OCI-LY7 (cell line): ENCODE measurements around the gene CLEC2L.

Source experiments
- EZH2phosphoT487 ChIP-seq: fragments of 200-600 bp; sonication (generic); IDR thresholded peaks from 2 replicates; pipeline ENCODE4 v1.6.1; 2018; ENCODE audit warnings: low read depth, borderline replicate concordance, mild to moderate bottlenecking, mixed run types, antibody characterized with exemption, low read length, moderate library complexity, mixed read lengths
- TF ChIP-seq, protein P1 (sequence below): fragments of 200-600 bp; sonication (generic); conservative IDR thresholded peaks from 2 replicates; pipeline ENCODE4 v1.5.1; 2014; ENCODE audit warnings: mild to moderate bottlenecking, antibody characterized with exemption, low read length, moderate library complexity, mixed read lengths

DNA sequence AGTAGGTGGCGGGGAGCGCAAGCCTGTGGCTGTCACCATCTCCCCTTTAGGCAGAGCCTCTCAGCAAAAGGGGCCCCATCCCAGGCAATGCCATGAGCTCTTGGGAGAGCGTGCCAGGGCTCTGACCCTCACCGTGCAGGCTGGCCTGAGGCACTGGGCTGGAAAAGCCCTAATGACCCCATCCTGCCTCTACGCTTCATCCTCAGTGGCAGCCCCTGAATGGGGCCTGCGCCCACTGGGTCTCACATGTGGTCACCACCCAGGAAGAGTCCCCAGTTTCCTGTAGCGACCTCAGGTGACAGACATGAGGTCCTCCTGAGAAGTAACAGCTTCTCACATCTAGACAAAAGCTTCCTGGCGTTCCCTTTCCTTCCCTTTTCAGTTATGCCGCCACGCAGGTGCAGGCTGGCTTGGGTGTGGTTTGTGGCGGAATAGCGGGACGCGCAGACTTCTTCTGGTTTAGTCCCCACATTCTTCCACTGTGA lies 59.2 kb downstream of the CLEC2L start:
- TF ChIP-seq, protein P1, sequence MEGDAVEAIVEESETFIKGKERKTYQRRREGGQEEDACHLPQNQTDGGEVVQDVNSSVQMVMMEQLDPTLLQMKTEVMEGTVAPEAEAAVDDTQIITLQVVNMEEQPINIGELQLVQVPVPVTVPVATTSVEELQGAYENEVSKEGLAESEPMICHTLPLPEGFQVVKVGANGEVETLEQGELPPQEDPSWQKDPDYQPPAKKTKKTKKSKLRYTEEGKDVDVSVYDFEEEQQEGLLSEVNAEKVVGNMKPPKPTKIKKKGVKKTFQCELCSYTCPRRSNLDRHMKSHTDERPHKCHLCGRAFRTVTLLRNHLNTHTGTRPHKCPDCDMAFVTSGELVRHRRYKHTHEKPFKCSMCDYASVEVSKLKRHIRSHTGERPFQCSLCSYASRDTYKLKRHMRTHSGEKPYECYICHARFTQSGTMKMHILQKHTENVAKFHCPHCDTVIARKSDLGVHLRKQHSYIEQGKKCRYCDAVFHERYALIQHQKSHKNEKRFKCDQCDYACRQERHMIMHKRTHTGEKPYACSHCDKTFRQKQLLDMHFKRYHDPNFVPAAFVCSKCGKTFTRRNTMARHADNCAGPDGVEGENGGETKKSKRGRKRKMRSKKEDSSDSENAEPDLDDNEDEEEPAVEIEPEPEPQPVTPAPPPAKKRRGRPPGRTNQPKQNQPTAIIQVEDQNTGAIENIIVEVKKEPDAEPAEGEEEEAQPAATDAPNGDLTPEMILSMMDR, result no peak
- no peak for TF ChIP-seq EZH2phosphoT487
